K562 (cell line): ENCODE results near the gene DIP2B. TPM values are rescaled to one million over a fixed set of nuclear protein-coding genes. Genes with fewer than 3 reads are reported as not detected.
A peak's percentile ranks its signal among the peaks of the same experiment; 100 is the strongest.

Experiments used
- ARID1B ChIP-seq: fragments of 450-650 bp; IDR thresholded peaks from 2 replicates; pipeline ENCODE4 v1.6.1; 2016; ENCODE audit warnings: antibody characterized with exemption, mild to moderate bottlenecking, inconsistent platforms
- CTCF ChIP-seq, 3 experiments: IDR thresholded peaks in 2 of 3; conservative IDR thresholded peaks in 1 of 3; 2 replicates each; pipeline ENCODE4 v1.5.1; 2011 to 2012; ENCODE audit warnings: low read length in 3 of 3, mild to moderate bottlenecking in 3 of 3, control low read depth in 2 of 3, improper control_type of control experiment in 1 of 3, inconsistent platforms in 1 of 3, low read depth in 1 of 3, mixed read lengths in 1 of 3, moderate library complexity in 1 of 3; ENCODE audit not compliant: insufficient read depth in 2 of 3
- DLX4 ChIP-seq: fragments of 250-450 bp; sonication (Bioruptor Pico); IDR thresholded peaks from 2 replicates; pipeline ENCODE4 v1.6.1; 2021; ENCODE audit warnings: mild to moderate bottlenecking
- ERF ChIP-seq: fragments of 450-650 bp; formaldehyde crosslinking; IDR thresholded peaks from 2 replicates; pipeline ENCODE4 v1.4.0; 2020; ENCODE audit warnings: mild to moderate bottlenecking, mixed read lengths
- ETV5 ChIP-seq: sonication (generic); formaldehyde crosslinking; IDR thresholded peaks from 2 replicates; pipeline ENCODE4 v1.4.0; 2020; ENCODE audit warnings: low read depth, mild to moderate bottlenecking, missing genetic modification reagents
- FOXO4 ChIP-seq: fragments of 450-650 bp; formaldehyde crosslinking; IDR thresholded peaks from 2 replicates; pipeline ENCODE4 v1.4.0; 2020; ENCODE audit warnings: mild to moderate bottlenecking, moderate library complexity
- MAFF ChIP-seq: IDR thresholded peaks from 2 replicates; pipeline ENCODE4 v1.6.1; 2012; ENCODE audit warnings: low read length, improper control_type of control experiment
- NELFE ChIP-seq: IDR thresholded peaks from 2 replicates; pipeline ENCODE4 v1.6.1; 2011; ENCODE audit warnings: mild to moderate bottlenecking; ENCODE audit not compliant: insufficient read depth, insufficient read length
- NR1H2 ChIP-seq: sonication (generic); formaldehyde crosslinking; IDR thresholded peaks from 2 replicates; pipeline ENCODE4 v1.4.0; 2020; ENCODE audit warnings: mild to moderate bottlenecking, missing genetic modification reagents
- PKNOX1 ChIP-seq: fragments of 450-650 bp; IDR thresholded peaks from 2 replicates; pipeline ENCODE4 v1.6.1; 2016
- RNF219 ChIP-seq: fragments of 250-450 bp; sonication (Bioruptor Pico); IDR thresholded peaks from 2 replicates; pipeline ENCODE4 v1.5.0; 2022; ENCODE audit warnings: mild to moderate bottlenecking
- RREB1 ChIP-seq: fragments of 250-450 bp; sonication (Bioruptor Pico); IDR thresholded peaks from 2 replicates; pipeline ENCODE4 v1.4.0; 2020
- ZNF785 ChIP-seq: fragments of 250-450 bp; sonication (Bioruptor Pico); IDR thresholded peaks from 2 replicates; pipeline ENCODE4 v1.4.0; 2020; ENCODE audit warnings: mild to moderate bottlenecking
- polyA plus RNA-seq, 8 experiments: library from polyadenylated mRNA; depleted of rRNA in 4 of 8; stranded (reverse) in 5 of 8; unstranded in 3 of 8; fragments of >200 nt; fragmentation: Nextera tagmentation in 2 of 8; fragmentation: Illumina TruSeq in 1 of 8; extraction: Ambion mirVana in 2 of 8; extraction: Trizol in 1 of 8; gene quantifications; 2 replicates each; pipeline versions ENCODE4 v1.2.1 to v1.2.3, GENCODE V29; 2011 to 2014; ENCODE audit warnings: inconsistent platforms in 1 of 8, missing spikeins in 1 of 8
- total RNA-seq, 7 experiments: library from RNA; depleted of rRNA in 6 of 7; stranded (reverse); fragments of >200 nt in 6 of 7; fragmentation: Illumina TruSeq in 2 of 7; extraction: Trizol in 2 of 7; gene quantifications; 2 replicates each; pipeline versions ENCODE4 v1.2.1 to v1.2.3, GENCODE V29; 2011 to 2021; ENCODE audit warnings: low replicate concordance in 1 of 7

The DIP2B gene
- total and polyA plus RNA-seq, 9 of the 15 experiments (the other 6 are each of a cell fraction or from before 2014, with no cell fraction given): 4.6 to 26.1 (median 18.8) TPM

GRCh38 chr12:50562520-50563433 is 58.0 kb downstream of the DIP2B start (continued):
- TF ChIP-seq RNF219 (CRISPR knock-in tag) (no peak), NELFE (no peak), ZNF785 (CRISPR knock-in tag) (no peak), PKNOX1 (no peak), ARID1B (peak; percentile 97), FOXO4 (CRISPR knock-in tag) (no peak), CTCF (IDR thresholded peaks at IDR 0.05 in 2 of 3, conservative IDR thresholded peaks at IDR 0.05 in 1 of 3; ENCODE audit: insufficient read depth in 2 of 3, low read depth in 1 of 3, low read length in 3 of 3) (0 out of 6 replicates have a peak, but pooled peaks of 1 of the 3 experiments have one; percentile 7), NR1H2 (CRISPR knock-in tag) (no peak), ERF (CRISPR knock-in tag) (no peak), RREB1 (CRISPR knock-in tag) (no peak), MAFF (no peak), DLX4 (CRISPR knock-in tag) (no peak), ETV5 (CRISPR knock-in tag) (no peak)
